Stimulated activated CD4-positive, alpha-beta T cell treated with anti-CD3 and anti-CD28 coated beads, TNF-alpha, amount 100 ng/mL, for 1 hour (primary cell): Measurements from ENCODE around the gene SNX6.
A peak's percentile ranks its signal among the peaks of the same experiment; 100 is the strongest.
"Not testable (repeated sequence)": the region's sequence is repeated elsewhere in the genome, so short reads cannot be mapped to it uniquely, and the experiment has no call there.

ENCODE experiments used
- DNase-seq, 3 donors: peaks; one replicate each; pipeline ENCODE4 v3.0.0-alpha.2; 2020; ENCODE audit warnings: low read depth in 3 of 3, low spot score in 1 of 3

Gene SNX6

DNA sequence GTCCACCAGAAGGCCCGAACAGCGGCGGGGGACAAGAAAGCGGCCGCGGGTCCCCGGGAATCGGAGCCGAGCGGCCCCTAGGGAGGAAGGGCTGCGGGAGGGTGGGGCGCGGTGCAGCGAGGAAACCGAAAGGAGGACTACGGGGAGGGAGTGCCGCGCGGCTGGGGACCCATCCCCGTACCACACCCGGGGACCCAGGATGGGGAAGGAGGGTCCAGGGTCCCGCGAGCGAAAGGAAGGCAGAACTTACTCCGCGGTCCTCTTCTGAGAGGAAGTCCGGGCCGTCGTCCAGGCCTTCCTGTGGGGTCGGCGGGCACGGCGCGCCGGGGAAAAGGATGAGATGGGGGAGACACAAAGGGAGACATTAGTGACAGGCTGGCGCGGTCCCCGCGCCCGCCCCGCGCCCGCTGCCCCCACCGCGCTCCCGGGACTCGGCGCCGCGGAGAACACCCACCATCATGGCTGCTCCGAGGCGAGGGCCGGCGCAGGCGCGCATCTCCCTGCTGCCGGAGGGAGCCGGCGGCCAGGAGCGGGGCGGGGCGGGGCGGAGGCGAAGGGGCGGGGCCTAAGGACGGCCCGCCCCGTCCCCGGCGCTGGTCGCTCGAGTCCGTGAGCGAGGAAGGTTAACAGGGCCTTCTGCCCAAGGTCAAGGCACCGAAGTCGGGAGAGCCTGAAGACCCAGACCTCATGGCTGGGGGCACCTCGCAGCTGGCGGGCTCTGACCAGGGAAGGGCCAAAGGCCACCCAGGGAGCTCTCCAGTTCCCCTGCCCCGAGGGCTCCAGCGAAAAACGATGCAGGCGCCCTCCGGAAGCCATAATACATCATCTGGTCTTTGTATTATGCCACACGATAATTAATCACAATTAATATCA lies at the start of gene SNX6:
Gene SNX6 (minus strand): TSS at position 492 of the 873 bp plus-strand sequence. CDS start 32 bp downstream, at position 460.
- peak; percentile 63 to 72 (median 66) for DNase-seq

DNA sequence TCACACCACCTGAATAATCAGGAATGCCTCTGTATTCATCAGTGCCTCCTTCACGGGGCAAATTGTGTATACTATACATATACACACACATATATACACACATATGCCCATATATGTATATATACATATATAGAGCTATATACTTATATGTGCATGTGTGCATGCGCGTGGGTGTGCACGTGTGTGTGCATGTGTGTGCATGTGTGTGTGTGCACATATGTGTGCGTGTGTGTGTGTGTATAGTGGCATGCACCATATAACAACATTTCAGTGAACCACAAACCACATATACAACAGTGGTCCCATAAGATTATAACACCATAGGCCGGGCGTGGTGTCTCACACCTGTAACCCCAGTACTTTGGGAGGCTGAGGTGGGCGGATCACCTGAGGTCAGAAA lies 48.8 kb upstream of the SNX6 start:
- no peak for DNase-seq

DNA sequence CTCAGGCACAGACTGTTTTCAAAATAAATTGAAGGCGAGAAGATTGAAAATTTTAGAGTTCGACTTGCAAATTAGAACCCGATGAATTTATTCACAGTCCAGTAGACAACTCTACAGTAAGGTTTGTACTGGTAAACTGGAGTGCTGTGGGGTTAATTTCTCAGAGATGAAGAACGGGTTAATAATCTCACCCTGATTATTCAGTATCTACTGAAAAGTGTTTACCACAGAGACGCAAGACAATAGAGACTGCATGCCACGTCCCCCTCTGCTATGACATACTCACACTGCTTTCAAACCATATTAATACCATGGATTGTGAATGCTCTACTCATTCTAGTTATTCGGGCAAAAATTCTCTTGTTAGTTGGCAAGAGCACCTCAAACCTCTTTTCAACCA lies 48.4 kb upstream of the SNX6 start:
- DNase-seq: no peak

DNA sequence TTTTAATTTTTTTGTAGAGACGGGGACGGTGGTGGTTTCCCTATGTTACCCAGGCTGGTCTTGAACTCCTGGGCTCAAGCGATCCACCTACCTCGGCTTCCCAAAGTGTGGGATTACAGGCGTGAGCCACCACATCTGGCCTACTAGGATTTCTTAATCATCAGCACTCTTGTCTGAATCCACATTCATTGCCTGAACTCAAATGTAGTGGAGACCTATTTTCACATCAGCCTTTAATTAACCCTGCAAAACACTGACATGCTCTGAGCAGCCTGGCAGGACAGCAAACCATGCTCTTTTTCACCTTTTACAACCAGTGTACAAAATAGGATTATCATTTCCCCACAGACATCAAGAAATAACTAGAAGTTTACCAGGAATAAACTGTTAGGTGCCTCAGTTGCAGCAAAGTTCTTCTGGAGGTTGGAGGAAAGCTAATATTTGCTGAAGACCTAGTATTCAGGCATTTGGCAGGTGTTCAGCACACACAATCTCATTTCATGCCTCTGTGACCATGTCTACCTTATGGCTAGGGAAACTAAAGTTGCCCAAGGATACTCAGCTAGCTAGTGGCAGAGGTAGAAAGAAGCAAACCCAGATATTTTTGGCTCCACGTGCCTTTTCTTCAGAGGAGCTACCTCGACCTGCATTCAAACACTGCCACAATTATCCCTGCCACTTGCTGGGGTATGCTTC lies 46.7 kb upstream of the SNX6 start:
- no peak for DNase-seq

DNA sequence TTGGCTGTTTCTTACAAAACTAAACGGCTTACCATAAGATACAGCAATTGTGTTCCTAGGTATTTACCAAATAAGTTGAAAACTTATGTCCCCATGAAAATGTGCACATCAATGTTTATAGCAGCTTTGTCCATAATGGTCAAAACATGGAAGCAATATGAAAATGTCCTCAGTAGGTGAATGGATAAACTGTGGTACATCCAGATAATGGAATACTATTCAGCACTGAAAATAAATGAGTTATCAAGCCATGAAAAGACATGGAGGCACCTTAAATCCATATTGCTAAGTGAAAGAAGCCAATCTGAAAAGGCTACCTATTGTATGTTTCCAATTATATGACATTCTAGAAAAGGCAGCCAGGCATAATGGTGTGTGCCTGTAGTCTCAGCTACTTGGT lies 43.8 kb upstream of the SNX6 start:
- DNase-seq: no peak

DNA sequence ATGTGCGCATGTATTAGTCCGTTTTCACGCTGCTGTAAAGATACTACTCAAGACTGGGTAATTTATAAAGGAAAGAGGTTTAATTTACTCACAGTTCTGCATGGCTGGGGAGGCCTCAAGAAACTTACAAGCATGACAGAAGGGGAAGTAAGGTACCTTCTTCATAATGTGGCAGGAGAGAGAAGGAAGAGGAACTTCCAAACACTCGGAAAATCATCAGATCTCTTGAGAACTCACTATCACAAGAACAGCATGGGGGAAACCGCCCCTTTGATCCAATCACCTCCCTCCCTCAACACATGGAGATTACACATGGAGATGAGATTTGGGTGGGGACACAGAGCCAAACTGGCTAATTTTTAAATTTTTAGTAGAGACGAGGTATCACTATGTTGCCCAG lies 41.8 kb upstream of the SNX6 start:
- DNase-seq: no peak

DNA sequence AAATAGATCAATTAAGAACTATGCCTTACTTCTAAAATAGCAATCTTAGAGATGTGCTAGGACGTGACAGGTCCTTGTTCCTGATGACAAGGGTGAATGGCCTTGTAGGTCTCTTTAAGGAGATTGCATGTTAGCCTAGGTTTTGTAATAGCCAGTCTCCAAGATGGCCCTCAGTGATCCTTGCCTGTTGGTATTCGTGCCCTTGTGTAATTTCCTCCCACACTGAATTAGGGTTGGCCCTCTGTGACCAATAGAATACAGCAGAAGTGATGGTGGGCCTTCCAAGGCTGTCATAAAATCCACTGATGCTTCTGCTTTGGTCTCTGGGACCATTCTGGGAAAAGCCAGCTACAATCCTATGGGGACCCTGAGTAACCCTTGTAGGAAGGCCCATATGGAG lies 38.2 kb upstream of the SNX6 start:
- DNase-seq: no peak

DNA sequence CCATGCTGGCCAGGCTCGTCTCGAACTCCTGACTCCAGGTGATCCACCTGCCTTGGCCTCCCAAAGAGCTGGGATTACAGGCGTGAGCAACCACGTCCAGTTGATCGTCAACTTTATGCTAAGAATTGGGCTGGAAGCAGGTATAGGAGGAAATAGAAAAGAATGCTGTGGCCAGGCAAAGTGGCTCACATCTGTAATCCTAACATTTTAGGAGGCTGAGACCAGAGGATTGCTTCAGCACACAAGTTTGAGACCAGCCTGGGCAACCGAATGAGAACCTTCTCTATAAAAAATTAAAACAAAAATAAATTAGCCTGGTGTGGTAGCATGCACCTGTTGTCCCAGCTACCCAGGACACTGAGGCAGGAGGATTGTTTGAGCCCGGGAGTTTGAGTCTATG lies 37.1 kb upstream of the SNX6 start:
- no peak for DNase-seq

DNA sequence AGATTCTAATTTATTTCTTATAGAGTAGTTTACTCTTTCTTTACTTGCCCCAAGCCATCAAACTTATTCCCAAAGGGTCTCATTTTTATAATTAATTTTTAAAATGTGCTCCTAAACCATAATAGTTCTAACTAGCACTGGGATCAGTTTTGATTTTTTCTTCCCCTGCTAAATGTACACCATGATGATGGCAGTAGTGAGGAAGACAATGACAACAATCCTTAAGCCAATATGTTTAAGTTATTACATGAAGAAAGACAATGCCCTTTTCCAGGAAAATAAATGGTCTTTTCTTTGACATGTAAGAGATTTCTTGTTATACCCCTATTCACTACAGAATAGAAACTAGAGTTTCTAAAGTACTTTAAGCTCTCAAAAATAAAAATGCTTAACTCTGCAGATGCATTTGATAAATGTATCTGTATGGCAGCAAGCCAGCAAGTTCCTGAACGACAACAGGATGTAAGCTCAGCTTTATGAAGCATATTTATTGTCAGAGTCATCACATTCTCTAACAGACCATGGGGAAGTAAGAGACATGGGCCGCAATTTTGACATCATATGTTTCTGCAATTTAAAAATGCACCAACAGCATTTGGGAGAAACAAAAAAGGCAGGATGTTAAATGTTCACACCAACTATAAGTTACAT lies 36.0 kb upstream of the SNX6 start:
- DNase-seq: no peak

DNA sequence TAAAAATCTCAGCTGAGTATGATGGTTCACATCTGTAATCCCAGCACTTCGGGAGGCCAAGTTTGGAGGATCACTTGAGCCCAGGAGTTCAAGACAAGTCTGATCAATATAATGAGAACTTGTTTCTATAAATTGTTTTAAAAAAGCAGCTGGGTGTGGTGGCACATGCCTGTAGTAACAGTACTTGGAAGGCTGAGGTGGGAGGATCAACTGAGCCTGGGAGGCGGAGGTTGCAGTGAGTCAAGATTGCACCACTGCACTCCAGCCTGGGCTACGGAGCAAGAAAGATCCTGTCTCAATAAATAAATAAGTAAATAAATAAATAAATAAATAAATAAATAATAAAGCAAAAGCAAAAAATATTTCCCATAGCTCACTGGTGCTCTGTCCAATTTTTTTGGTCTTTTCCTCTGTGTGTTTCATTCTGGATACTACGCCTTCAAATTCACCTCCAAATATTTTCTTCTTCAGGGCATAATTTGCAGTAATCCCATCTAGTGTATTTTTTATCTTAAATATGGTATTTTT lies 32.7 kb upstream of the SNX6 start:
- no peak for DNase-seq

DNA sequence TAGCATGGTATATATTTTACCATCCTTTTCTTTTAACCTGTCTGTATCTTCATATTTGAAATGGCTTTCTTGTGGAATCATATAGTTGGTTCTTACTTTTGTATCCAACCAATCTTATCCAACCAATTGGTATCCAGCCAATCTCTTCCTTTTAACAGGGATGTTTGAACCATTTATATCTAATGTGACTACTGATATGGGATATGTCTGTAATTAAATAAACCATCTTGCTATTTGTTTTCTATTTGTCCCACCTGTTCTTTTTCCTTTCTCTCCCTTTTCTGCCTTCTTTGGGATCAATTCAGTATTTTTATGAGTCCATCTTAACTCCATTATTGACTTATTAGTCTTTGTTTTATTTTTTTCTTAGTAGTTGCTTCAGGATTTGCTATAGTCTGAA lies 30.8 kb upstream of the SNX6 start:
- DNase-seq: no peak

DNA sequence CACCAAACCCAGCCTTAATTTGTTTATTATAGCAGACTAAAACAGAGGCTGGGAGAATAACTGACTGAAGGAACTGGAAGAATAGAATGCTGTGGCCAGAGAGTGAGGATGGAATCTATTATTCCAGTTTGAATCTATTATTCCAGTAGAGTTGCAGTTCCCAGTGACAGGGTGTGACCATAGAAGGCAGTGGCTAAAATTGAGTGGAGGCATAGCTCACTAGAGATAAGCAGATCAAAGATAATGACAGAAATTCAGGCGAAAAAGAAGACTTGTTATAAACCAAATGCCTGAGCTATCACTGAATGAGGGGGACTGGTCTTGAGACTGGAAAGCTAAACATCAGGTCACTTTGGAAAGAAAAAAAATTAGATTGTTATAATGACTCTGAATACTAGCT lies 26.0 kb upstream of the SNX6 start:
- DNase-seq: no peak

DNA sequence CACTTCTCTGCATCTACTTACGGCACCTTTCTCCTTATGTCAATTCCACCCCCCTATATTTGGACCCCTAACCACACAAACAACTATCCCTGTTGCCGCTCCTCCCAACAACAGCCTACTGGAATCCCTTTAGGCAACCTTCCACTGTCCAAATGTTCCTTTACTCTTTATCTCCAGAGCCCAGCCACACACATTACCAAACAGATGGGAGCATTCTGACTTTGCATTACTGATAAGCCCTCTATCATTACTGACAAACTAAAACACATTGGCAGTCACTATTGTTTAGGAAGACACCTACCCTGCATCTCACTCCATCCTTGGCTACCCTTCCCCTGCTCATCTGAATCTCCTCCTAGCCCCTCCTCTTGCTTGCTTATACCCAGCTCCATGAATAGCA lies 23.1 kb upstream of the SNX6 start:
- DNase-seq: not testable (repeated sequence)

DNA sequence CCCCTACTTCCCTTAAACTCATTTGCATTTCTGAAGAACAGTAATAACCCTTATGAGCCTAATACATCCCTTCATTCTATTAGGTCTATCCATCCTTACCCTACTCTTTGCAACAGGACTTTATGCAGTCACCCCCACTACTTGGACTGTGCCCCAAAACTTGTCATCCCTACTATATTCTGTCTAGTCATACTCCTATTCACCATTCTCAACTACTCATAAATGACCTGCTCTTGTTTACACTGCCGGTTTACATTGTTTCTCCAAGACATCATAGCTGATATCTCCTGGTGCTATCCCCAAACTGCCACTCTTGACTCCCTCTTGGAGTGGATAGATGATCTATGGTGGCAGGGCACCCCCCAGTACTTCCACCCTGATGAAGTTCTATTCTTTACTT lies 22.4 kb upstream of the SNX6 start:
- DNase-seq: not testable (repeated sequence)

DNA sequence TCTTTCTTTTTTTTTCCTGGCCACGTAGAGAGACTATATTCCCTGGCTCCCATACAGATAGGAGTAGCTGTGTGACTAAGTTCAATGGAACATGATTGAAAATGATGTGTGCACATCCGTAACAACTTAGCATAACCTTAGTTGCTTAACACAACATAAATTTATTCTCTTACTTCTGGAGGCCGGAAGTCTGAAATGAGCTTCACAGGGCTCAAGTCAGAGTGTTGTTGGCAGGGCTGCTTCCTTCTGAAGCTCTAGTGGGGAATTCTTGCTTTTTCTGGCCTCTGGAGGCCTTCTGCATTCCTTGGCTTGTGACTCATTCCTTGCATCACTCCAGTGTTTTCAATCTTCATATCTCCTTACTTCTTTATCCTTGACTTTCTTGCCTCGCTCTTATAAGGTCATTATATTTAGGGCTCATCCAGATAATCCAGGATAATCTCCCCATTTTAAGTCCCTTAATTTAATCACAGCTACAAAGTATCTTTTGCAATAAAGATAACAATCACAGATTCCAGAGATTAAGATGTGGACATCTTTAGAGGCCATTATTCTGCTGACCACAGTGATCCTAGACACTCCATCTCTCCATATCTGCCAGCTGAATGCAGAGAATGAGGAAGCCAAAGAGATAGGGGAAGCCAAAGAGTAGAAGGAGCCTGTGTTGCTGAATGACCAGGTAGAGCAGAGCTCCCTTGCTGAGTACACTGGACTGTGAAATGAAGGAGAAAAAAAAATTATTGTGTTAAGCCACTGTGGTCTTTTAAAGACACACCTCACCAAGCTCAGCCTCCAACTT lies 21.0 kb upstream of the SNX6 start:
- DNase-seq: no peak

DNA sequence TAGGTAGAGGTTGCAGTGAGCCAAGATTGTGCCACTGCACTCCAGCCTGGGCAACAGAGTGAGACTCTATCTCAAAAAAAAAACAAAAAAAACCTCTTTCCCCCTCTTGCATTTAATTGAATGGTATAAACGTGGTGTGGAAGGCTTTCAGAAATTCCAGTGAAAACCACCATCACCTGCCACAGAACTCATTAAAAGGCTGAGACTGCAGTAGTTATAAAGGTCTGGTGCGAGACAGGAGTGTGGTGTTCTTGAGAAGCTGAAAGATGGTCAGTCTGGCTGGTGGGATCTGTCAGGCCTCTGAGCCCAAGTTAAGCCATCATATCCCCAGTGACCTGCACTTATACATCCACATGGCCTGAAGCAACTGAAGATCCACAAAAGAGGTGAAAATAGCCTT lies 20.1 kb upstream of the SNX6 start:
- DNase-seq: not testable (repeated sequence)

DNA sequence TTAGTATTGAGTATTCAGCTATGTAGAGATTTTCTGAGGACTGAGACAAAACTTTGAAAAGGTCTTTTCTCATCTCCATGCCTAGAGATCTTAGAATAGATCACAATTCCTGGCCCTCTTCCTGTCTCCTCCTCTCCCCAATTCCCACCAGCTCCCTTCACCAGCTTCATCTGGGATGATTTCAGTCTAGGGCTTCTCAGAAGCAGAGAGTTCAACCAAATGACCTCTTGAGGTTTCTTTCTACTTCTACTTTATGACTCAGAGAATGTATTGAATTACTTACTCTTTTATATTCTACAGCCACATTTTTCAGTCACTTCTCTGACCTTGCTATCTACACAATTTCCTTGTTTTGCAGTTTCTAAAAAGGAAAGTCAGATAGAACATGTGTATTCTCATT lies 19.4 kb upstream of the SNX6 start:
- no peak for DNase-seq

DNA sequence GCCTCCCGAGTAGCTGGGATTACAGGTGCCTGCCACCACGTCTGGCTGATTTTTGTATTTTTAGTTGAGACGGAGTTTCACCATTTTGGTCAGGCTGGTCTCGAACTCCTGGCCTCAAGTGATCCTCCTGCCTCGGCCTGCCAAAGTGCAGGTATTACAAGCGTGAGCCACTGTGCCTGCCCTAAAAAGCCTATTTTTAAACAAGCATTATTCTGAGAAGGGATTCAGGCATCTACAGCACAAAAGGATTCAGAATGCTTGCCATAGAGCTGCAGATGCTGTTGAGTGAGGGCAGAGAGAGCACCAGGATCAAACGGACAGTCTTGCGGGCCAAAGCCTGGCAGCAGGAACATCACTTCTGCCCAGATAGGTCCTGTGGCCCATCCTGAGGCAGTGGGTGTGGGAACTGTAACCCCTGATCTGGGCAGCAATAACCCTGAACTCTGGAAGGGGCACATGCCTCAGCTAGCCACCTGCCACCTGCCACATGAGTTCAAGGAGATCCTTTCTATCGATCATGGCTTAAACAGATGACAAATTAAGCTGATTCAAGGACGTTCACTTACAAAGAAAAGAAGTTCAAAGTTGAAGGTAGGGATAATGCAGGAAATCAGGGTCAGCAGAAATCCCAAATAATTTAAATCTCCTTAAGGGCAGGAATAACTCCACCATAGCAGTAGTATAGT lies 16.8 kb upstream of the SNX6 start:
- no peak for DNase-seq

DNA sequence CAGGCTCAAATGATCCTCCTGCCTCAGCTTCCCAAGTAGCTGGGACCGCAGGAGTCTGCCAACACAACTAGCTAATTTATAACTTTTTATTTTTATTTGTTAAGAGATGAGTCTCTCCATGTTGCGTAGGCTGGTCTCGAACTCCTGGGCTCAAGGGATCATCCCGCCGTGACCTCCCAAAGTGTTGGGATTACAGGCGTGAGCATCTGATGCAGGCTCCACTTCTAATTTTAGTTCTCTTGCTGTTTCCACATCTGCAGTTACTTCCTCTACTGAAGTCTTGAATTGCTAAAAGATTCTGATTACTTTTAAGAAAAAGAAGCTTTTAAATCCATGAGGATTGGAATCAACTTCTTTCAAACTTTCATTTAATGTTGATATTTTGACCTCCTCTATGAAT lies 13.4 kb upstream of the SNX6 start:
- DNase-seq: no peak

DNA sequence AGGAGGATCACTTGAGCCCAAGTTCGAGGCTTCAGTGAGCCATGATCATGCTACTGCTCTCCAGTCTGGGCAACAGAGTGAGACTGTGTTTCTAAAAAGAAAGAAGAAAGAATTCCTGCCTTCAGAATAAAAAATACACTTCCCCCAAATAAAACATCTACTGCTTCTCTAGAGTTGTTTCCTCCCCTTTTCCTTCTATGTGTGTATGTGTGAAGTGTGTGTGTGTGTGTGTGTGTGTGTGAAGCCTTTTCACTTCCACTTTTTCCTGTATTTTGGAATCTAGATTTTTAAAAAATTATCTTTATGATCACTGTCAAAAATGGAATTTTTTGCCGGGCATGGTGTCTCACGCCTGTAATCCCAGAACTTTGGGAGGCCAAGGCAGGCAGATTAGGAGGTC lies 12.6 kb upstream of the SNX6 start:
- DNase-seq: no peak
